Endothelial cell of umbilical vein (primary cell): ENCODE data around the gene ZNF774. TPM values are rescaled to one million over a fixed set of nuclear protein-coding genes. Genes with fewer than 3 reads are reported as not detected.

Experiments
- BruUV-seq: library from RNA; stranded (reverse); fragments of 400-500 nt; replicated peaks from 2 replicates; lab custom pipeline; 2021; lab: Mats Ljungman, UMichigan
- CTCF ChIA-PET: fragments of 300-600, 350-600 bp; sonication (Branson Sonifier 250); formaldehyde crosslinking; loops from one replicate; lab custom pipeline; 2021; ENCODE audit warnings: antibody characterized with exemption, inconsistent platforms; lab: Charles Lee
- POLR2A ChIA-PET: fragments of 300-600, 350-600 bp; sonication (Branson Sonifier 250); formaldehyde crosslinking; loops from one replicate; lab custom pipeline; 2021; ENCODE audit warnings: antibody characterized with exemption, inconsistent platforms; lab: Charles Lee
- DNase-seq: peaks from one replicate; pipeline ENCODE4 v3.0.0-alpha.2; 2011; ENCODE audit warnings: low read depth, low spot score
- FAIRE-seq: peaks from 2 replicates; lab custom pipeline; 2011; peaks lifted over from hg19 to GRCh38; lab: Jason Lieb, UNC
- H2AFZ ChIP-seq: 2 replicates; pipeline ENCODE4 v1.6.0; 2012; ENCODE audit warnings: low read depth, low read length, control low read depth, inconsistent platforms
- H3K27ac ChIP-seq: 2 replicates; pipeline ENCODE4 v1.5.1; 2011; ENCODE audit warnings: low read depth, mild to moderate bottlenecking, control low read depth, low read length, moderate library complexity; ENCODE audit not compliant: insufficient read depth
- H3K27me3 ChIP-seq, 2 experiments: 2 replicates each; pipeline versions ENCODE4 v1.6.0 to v1.6.1; 2011; ENCODE audit warnings: low read length in 2 of 2, mixed read lengths in 1 of 2; ENCODE audit not compliant: control insufficient read depth in 2 of 2, insufficient read depth in 2 of 2
- H3K36me3 ChIP-seq, 2 experiments: 2 replicates in 1 of 2; 3 replicates in 1 of 2; pipeline ENCODE4 v1.5.1; 2011; ENCODE audit warnings: low read length in 2 of 2, mild to moderate bottlenecking in 1 of 2, moderate library complexity in 1 of 2; ENCODE audit not compliant: control insufficient read depth in 2 of 2, insufficient read depth in 2 of 2; ENCODE audit errors: extremely low read depth in 1 of 2
- H3K4me1 ChIP-seq: 3 replicates; pipeline ENCODE4 v1.5.1; 2011; ENCODE audit warnings: mild to moderate bottlenecking, low read length; ENCODE audit not compliant: control insufficient read depth, insufficient read depth; ENCODE audit errors: extremely low read depth
- H3K4me2 ChIP-seq: 2 replicates; pipeline ENCODE4 v1.6.1; 2011; ENCODE audit warnings: low read length, control low read depth, mixed read lengths; ENCODE audit not compliant: insufficient read depth
- H3K4me3 ChIP-seq, 3 experiments: fragments of 200-600 bp in 1 of 3; sonication (generic), shearing (Covaris generic) in 1 of 3; replicated peaks in 1 of 3; 2 replicates each; pipeline ENCODE4 v1.5.1; 2011 to 2016; ENCODE audit warnings: control low read depth in 3 of 3, low read length in 3 of 3, mild to moderate bottlenecking in 2 of 3, inconsistent platforms in 1 of 3, low read depth in 1 of 3, moderate library complexity in 1 of 3; ENCODE audit not compliant: insufficient read depth in 1 of 3
- H3K79me2 ChIP-seq: 2 replicates; pipeline ENCODE4 v1.6.0; 2012; ENCODE audit warnings: low read length, inconsistent platforms; ENCODE audit not compliant: control insufficient read depth, insufficient read depth
- H3K9ac ChIP-seq: replicated peaks from 2 replicates; pipeline ENCODE3; 2011; ENCODE audit warnings: low read length, control low read depth; ENCODE audit not compliant: insufficient read depth; ENCODE audit errors: extremely low read depth
- H3K9me1 ChIP-seq: replicated peaks from 3 replicates; pipeline ENCODE4 v1.6.0; 2011; ENCODE audit warnings: mild to moderate bottlenecking, low read length; ENCODE audit not compliant: control insufficient read depth, insufficient read depth; ENCODE audit errors: extremely low read depth
- H3K9me3 ChIP-seq: replicated peaks from 2 replicates; pipeline ENCODE4 v1.5.1; 2012; ENCODE audit warnings: low read length, inconsistent platforms; ENCODE audit not compliant: control insufficient read depth, insufficient read depth
- H4K20me1 ChIP-seq: replicated peaks from 2 replicates; pipeline ENCODE3; 2011; ENCODE audit warnings: mild to moderate bottlenecking, low read length; ENCODE audit not compliant: control insufficient read depth, insufficient read depth; ENCODE audit errors: extremely low read depth
- CTCF ChIP-seq, 2 donors: IDR thresholded peaks; 1 replicate in 1 of 2; 2 replicates in 1 of 2; pipeline ENCODE4 v1.5.1; 2011; ENCODE audit warnings: low read length in 2 of 2, mild to moderate bottlenecking in 2 of 2, moderate library complexity in 2 of 2, control low read depth in 1 of 2, inconsistent platforms in 1 of 2, low read depth in 1 of 2; ENCODE audit not compliant: insufficient read depth in 1 of 2; ENCODE audit errors: extremely low read depth in 1 of 2
- EZH2 ChIP-seq: IDR thresholded peaks from 2 replicates; pipeline ENCODE4 v1.6.1; 2012; ENCODE audit warnings: borderline replicate concordance, low read depth, mild to moderate bottlenecking, moderate library complexity, low read length, inconsistent platforms; ENCODE audit not compliant: severe bottlenecking
- FOS ChIP-seq: IDR thresholded peaks from 2 replicates; pipeline ENCODE4 v1.6.1; 2011; ENCODE audit warnings: mild to moderate bottlenecking, low read length, moderate library complexity, borderline replicate concordance; ENCODE audit not compliant: insufficient read depth
- GATA2 ChIP-seq: IDR thresholded peaks from 2 replicates; pipeline ENCODE4 v1.7.0; 2011; ENCODE audit warnings: low read depth, mild to moderate bottlenecking, moderate library complexity, mixed read lengths, low read length; ENCODE audit not compliant: insufficient read length, insufficient read depth
- JUN ChIP-seq: IDR thresholded peaks from 2 replicates; pipeline ENCODE4 v1.6.1; 2011; ENCODE audit warnings: borderline replicate concordance, low read depth; ENCODE audit not compliant: insufficient read length, insufficient read depth
- MAX ChIP-seq: IDR thresholded peaks from 2 replicates; pipeline ENCODE4 v1.6.1; 2011; ENCODE audit not compliant: insufficient read depth, insufficient read length
- MYC ChIP-seq: IDR thresholded peaks from one replicate; pipeline ENCODE4 v1.6.1; 2011; ENCODE audit warnings: mild to moderate bottlenecking, low read depth, low read length
- POLR2A ChIP-seq: IDR thresholded peaks from 2 replicates; pipeline ENCODE4 v1.6.1; 2012; ENCODE audit warnings: low read depth, mild to moderate bottlenecking, control low read depth, low read length
- POLR2AphosphoS5 ChIP-seq: IDR thresholded peaks from 2 replicates; pipeline ENCODE4 v1.6.1; 2012; ENCODE audit warnings: low read depth, mild to moderate bottlenecking, control low read depth, low read length, moderate library complexity; ENCODE audit not compliant: insufficient read depth
- dilution Hi-C: fragments of 300-500 bp; cut with MboI; formaldehyde crosslinking; loops from one replicate; pipeline ENCODE4 v1.15.0; 2019; ENCODE audit warnings: low sequenced_read_pairs; ENCODE audit not compliant: extremely low pct_ligation_motif_present
- intact Hi-C: fragments of 100-400 bp; cut with micrococcal nuclease; formaldehyde crosslinking; loops from one replicate; pipeline ENCODE4 v1.10.0; 2022
- polyA plus RNA-seq, 4 experiments: library from polyadenylated mRNA; depleted of rRNA in 3 of 4; stranded (reverse) in 3 of 4; unstranded in 1 of 4; fragments of >200 nt; gene quantifications; 2 replicates each; pipeline versions ENCODE4 v1.2.1 to v1.2.3, GENCODE V29; 2011 to 2012; ENCODE audit warnings: missing spikeins in 1 of 4
- total RNA-seq: library from RNA; stranded (reverse); gene quantifications from 2 replicates; pipeline ENCODE4 v1.2.3, GENCODE V29; 2021

ZNF774 gene
- total and polyA plus RNA-seq, 2 donors (not counting 3 experiments of a cell fraction or from before 2014, with no cell fraction given) = 0.98 to 2.6 TPM

- H3K4me1 ChIP-seq = peaks cover 31% of the 10 kb centered on the region
- H3K4me2 ChIP-seq = no peak overlapping the region
- H3K4me3 ChIP-seq = no peak overlapping the region
- no peaks in the 10 kb centered on the region for H3K79me2 ChIP-seq
- intact Hi-C loops (no loop called here), dilution Hi-C loops (no loop called here)
- POLR2A ChIA-PET = interaction anchor here (1.5 kb wide), 1 partner anchor 20 kb away, joined by 5 read pairs; the partner anchor contains the start of gene IQGAP1
- no peaks in the 10 kb centered on the region for H3K27me3 ChIP-seq
- no peak overlapping the region for H2AFZ ChIP-seq
- no TSS peak for BruUV-seq
- H3K9me3 ChIP-seq = no peaks in the 10 kb centered on the region
- no peak for FAIRE-seq
- CTCF ChIA-PET = interaction anchor here (0.9 to 1.3 kb wide), 6 partner anchors 14 to 115 kb away, joined by 3 read pairs; partner anchors contain the start of gene IQGAP1
- H3K9ac ChIP-seq = no peak overlapping the region
- no peak for TF ChIP-seq JUN
- TF ChIP-seq POLR2AphosphoS5 = no peak
- TF ChIP-seq EZH2 = no peak
- no peak for TF ChIP-seq FOS
- TF ChIP-seq POLR2A = no peak
- TF ChIP-seq MAX = no peak
- no peak for TF ChIP-seq GATA2
- TF ChIP-seq MYC = no peak
- TF ChIP-seq CTCF (IDR thresholded peaks at IDR 0.05; ENCODE audit: extremely low read depth in 1 of 2, insufficient read depth in 1 of 2, low read depth in 1 of 2, low read length in 2 of 2) = no peak
- no peaks in the 10 kb centered on the region for H4K20me1 ChIP-seq
- H3K9me1 ChIP-seq = no peaks in the 10 kb centered on the region
- DNase-seq = no peak
- no peaks in the 10 kb centered on the region for H3K36me3 ChIP-seq
- no peak overlapping the region for H3K27ac ChIP-seq
These were observed 15.5 kb downstream of the ZNF774 start for GRCh38 chr15:90367576-90367975.
